GM21381 (cell line): ENCODE data around the gene CORO7.

Experiments
- ATAC-seq: cut with Tn5 transposase; IDR thresholded peaks from one replicate; pipeline ENCODE4 v1.9.1; 2021; ENCODE audit warnings: mild to moderate bottlenecking, moderate library complexity; ENCODE audit not compliant: unreplicated experiment

The CORO7 gene

DNA sequence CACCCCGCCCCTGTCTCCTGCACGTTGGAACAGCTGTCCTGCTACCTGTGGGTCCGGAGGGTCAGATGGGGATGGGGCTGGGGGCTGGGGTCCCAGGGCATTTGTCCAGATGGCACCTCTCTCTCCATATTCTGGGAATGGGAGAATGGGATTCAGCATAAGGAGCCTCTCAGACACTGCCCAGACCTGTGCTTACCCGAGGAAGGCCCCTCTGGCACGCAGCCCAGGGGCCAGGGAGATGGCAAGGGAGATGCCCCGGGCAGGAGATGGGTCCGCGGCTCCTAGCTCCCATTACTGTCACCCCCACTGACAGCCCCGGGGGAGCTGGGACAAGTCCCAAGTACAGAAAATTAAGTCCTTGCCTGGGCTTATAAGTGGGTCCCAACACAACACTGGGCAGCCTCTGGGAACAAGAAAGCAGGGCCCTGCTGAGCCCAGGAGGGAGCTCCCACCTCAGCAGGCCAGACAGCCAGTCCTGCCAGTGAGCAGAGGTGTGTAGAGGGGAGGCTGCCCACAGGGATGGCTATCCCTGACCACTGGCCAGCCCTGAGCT, 43.0 kb downstream of the CORO7 start:
- no peak for ATAC-seq

DNA sequence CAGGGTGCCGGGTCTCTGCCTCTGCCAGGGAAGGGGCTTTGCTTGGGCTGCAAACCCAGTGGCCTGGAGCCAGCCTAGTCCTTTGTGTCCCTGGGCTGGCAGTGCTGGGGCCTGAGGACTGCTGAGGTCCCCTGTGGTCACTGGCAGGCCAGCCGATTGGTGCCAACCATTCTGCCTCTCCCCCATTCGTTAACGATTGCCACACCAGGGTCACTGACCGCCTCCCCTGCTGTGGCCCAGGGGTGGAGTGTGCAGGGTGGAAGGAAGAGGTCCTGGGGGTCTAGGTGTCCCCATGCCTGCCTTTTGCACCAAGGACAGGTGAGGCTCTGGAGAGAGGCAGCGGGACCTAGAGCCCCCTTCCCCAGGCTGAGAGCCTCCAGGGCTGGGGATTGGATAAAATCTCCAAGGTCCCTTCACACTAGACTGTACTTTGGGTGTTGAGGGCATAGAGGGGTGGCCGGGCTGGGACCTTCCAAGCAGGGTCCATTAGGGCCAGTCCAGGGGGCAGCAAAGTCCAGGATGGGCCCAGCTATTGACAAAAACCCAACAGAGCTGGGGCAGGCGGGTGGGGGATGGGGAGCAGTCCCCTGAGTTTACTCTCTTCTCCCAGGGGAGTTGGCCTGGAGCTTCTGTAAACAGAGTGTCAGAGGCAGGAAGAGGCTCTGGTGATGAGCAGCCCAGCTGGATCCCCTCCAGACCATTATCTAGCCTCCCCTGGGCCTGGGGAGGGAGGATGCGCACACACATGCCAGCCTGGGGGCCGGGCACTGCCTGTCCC, 43.6 kb downstream of the CORO7 start:
- ATAC-seq, result no peak

- no peak for ATAC-seq
These were observed 44.3 kb downstream of the CORO7 start for GRCh38 chr16:4372001-4372577.

DNA sequence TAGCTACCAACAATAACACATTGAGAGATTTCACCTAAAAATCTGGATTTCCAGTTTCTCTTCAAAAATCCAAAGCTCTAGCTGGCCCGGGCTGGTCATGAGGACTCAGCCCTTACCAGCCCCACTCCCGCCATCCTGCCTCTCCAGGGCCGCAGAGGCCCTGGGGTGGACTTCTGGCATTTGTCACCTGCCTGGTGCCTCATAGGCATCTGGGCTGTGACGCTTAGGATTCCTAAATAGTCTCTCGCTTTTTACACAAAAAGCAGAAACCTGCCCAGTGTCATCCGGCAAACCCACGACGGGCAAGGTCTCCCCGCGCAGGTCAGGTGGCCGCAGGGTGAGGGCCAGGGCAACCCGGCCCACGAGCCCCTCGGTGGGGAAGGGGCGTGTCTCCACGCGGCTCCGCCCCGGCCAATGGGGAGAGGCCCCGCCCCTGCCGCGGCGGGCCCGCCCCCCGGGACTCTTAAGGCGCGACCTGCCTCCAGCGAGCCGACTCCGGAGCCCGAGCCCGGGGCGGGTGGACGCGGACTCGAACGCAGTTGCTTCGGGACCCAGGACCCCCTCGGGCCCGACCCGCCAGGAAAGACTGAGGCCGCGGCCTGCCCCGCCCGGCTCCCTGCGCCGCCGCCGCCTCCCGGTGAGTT, 44.9 kb downstream of the CORO7 start, which contains the start of gene VASN:
Gene VASN, plus strand, starts transcription at position 492 of the 644 bp plus-strand sequence. CDS start 9,030 bp downstream, outside the sequence.
- ATAC-seq, result no peak

DNA sequence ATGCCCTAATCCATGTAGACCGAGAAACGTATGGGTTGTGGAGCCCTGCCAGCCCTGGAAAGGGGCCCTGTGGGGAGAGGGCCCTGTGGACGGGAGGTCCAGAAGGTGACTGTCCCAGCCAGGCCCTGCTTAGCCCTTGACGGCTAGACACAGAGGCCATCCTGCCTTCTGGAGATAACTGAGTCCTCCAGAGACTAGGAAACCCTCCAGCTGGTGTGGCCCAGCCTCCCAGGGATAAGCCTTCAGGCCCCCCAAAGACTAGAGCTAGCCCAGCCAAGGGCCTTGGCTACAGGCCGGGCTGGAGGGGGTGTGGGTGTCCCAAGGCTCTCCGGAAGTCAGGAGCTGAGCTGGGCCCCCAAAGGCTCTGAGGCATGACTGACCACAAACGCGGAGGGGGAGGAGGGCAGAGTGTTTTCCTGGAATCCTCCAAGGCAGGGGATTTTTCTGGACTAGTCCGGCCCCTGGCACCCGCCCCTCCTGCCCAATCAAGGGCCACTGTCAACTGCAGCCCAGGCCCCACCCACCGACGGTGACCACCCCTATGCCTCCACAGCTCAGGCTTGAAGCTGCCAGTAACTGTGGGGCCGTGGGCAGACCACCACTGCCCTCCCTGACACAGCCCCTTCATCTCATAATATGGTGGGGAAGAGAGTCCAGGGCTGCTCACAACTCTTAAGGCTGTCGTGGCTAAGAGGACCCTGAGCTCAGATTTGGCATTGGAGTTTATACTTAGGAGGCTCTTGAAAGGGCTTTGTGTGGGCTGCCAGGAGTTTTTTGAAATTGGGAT, 45.6 kb downstream of the CORO7 start:
- ATAC-seq, result no peak

- ATAC-seq, result no peak
These were observed 46.2 kb downstream of the CORO7 start for GRCh38 chr16:4370151-4370550.

- ATAC-seq, result no peak
These were observed 47.2 kb downstream of the CORO7 start for GRCh38 chr16:4369007-4369733.

DNA sequence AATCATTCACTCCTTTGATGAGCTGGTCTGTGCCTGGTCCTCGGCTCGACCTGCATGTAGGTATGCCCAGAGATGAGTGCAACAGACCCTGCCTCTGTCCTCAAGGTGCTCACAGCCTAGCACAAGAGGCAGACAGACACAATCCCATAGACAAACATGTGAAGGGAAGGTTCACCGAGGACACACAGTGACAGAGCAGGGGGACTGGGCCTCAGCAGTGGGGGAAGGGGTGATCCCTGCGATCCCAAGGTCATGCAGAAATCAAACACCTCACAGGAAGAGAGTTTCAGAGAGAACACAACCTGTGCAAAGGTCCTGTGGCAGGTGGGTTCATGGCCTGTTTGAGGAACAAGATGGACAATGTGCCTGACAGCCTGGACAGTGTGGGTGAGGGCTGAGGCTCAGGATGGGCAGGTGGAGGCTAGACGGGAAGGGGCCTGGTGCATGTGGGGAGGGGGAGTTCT, 49.0 kb downstream of the CORO7 start:
- no peak for ATAC-seq

- no peak for ATAC-seq
These were observed 50.4 kb downstream of the CORO7 start for GRCh38 chr16:4366016-4366415.

GRCh38 chr16:4365615-4366014, 50.8 kb downstream of the CORO7 start:
- ATAC-seq, result no peak

DNA sequence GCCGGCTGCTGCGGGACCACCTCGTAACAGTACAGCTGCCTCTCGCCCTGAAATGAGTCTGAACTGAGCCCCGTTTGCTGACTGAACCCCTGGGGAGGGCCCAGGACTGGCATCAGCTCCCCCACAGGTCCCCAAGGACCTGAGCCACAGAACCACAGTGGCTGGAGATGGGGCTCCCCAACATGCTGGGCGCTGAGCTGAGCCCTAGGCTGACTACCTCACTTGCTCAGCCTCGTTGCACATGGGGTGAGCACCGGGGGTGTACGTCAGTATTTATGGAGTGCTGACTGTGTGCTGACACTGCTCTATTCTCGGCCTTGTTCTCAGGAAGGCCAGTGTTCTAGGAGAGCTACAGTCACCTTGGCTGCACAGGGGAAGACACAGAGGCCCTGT, 51.4 kb downstream of the CORO7 start:
- ATAC-seq, result no peak

DNA sequence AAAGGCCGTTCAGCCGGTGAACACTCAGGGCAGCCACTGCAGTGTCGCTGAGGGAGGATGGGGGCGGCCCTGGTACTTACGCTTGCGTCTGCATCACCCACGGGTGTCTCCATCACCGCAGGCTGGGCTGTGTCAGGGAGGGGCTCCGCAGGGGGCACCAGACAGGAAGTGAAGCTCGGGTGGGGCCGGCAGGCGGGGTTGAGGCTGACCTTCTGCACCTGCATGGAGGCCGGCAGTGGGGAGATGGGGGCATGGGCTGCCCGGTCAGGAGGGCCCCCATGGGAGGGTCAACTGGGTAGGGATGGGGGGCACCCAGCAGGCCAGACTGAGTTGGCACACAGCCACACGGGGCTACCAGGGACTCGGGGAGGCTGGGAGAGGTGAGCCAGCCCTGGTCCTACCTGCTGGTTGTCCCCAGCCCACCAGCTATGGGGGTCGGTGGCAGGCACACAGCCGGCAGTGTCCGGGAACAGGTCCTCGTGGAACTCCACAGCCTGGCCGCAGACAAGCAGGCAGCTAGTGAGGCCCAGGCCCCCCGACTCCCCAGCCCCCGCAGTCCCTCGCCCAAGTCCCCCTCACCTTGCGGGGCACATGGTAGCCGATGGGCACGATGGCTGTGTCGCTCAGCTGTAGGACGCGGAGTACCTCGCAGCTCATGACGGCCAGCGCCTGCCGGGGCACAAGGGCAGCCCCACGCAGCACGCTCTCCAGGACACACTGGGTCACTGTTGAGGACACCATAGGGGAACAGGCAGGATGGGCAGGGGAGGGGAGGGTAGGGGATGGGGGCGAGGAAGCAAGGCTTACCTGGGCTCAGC, 52.0 kb downstream of the CORO7 start:
- ATAC-seq, result no peak

- no peak for ATAC-seq
These were observed 53.8 kb downstream of the CORO7 start for GRCh38 chr16:4362476-4363135.

- ATAC-seq, result no peak
These were observed 54.5 kb downstream of the CORO7 start for GRCh38 chr16:4361944-4362311.

- no peak for ATAC-seq
These were observed 55.1 kb downstream of the CORO7 start for GRCh38 chr16:4361033-4361943.

DNA sequence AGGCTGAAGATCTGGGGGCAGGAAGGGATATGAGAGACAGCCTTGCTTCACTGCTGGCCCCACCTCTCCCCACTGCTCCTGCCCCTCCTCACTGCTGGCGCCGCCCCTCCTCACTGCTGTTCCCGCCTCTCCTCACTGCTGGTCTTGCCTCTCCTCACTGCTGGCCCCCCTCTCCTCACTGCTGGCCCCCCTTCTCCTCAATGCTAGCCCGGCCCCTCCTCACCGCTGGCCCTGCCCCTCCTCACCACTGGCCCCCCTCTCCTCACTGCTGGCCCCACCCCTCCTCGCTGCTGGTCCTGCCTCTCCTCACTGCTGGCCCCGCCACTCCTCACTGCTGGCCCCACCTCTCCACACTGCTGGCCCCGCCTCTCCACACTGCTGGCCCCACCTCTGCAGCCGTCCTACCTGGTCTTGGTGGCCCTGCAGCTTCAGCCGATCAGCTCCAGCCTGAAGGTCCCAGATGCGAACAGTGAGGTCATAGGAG, 55.8 kb downstream of the CORO7 start:
- no peak for ATAC-seq

DNA sequence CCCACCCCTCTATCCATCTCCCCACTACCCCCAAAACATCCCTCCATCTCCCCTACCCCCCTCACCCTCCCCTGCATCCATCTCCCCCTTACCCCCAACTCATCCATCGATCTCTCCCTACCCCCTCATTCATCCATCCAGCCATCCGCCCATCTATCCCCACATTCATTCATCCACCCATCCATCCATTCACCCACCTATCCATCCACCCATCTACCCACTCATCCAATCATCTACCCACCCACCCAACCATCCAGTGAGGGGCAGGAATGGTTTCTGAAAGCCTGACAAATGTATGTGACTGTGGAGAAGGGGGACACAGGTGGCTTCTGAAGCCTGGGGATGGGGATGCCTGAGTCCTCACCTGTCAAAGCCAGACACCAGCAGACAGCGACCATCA, 56.5 kb downstream of the CORO7 start:
- ATAC-seq, result no peak
